Measurements from ENCODE around the gene E2F3. TPM values are rescaled to one million over a fixed set of nuclear protein-coding genes. Genes with fewer than 3 reads are reported as not detected.
A peak's percentile ranks its signal among the peaks of the same experiment; 100 is the strongest.

The E2F3 gene
- total RNA-seq, 1 experiment from 2014 or later = 35.7 TPM

DNA sequence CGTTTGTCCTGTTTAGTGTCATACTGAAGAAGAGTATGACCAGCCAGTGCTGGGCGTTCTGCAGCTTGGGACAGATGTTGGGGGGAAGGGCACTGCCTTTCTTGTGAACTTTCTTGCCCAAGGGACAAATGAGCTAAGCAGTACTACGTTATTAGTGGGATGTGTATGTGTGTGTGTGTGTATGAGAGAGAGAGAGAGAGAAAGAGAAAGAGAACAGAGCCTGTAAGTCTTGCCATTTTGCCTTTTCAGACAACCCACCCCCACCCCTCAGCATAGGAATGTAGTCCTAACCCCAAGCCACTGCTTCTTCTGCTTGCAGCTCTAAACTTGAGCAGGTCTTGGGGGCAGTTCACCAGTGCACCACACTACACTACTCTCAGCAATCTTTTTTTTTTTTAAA is 45.5 kb downstream of the E2F3 start:
- H3K79me2 ChIP-seq (ENCODE audit: insufficient read depth, low read length) = peaks cover 40% of the 10 kb centered on the region; the same call in 1 of the 2 replicates
- H2BK120ac ChIP-seq (ENCODE audit: low read depth, low read length, poor library complexity, severe bottlenecking) = no peak overlapping the region
- no peak overlapping the region for H3K56ac ChIP-seq (ENCODE audit: insufficient read length, low read depth, low read length)
- no peak overlapping the region for H3K4ac ChIP-seq (ENCODE audit: low read depth, low read length)
- H3K36me3 Mint-ChIP-seq (ENCODE audit: insufficient read depth in 1 of 3, low read depth in 3 of 3) = peaks cover 12 to 16% (median 14%) of the 10 kb centered on the region in 3 experiments
- H3K27me3 Mint-ChIP-seq (ENCODE audit: low read depth) = no peaks in the 10 kb centered on the region
- peaks cover 4% of the 10 kb centered on the region; the same call in 1 of the 2 replicates for H3K4me1 ChIP-seq (ENCODE audit: insufficient read depth, low read length)
- H3K18ac ChIP-seq (ENCODE audit: insufficient read length, low read depth, low read length) = no peak overlapping the region
- no peak overlapping the region for H2BK20ac ChIP-seq (ENCODE audit: low read depth, low read length, poor library complexity, severe bottlenecking)
- H4K5ac ChIP-seq (ENCODE audit: insufficient read length, low read depth, low read length) = no peak overlapping the region
- TF ChIP-seq CTCF (conservative IDR thresholded peaks at IDR 0.05) = no peak
- H3K27ac Mint-ChIP-seq = peak overlapping the region; percentile 59 to 93 (median 86); a peak in 6 of 7 replicates
- H4K91ac ChIP-seq (ENCODE audit: insufficient read length, low read depth, low read length) = no peak overlapping the region
- no peak for DNase-seq
- H3K4me3 Mint-ChIP-seq = no peak overlapping the region
- H3K4me1 Mint-ChIP-seq = peaks cover 29 to 45% of the 10 kb centered on the region in 2 experiments
- no peaks in the 10 kb centered on the region for H3K27me3 ChIP-seq (ENCODE audit: insufficient read depth, low read length)
- H3K27ac ChIP-seq (ENCODE audit: insufficient read length, low read depth, low read length) = no peak overlapping the region
- no peak overlapping the region for H2AK5ac ChIP-seq (ENCODE audit: insufficient read length, low read length)
- H3K23ac ChIP-seq (ENCODE audit: insufficient read length, low read depth, low read length) = no peak overlapping the region
- H3K4me2 ChIP-seq (ENCODE audit: insufficient read depth, insufficient read length, low read length) = no peak overlapping the region
- H2BK12ac ChIP-seq (ENCODE audit: insufficient read length, low read depth, low read length) = no peak overlapping the region
- no peaks in the 10 kb centered on the region; a peak in 2 of 5 replicates for H3K9me3 Mint-ChIP-seq
- H4K20me1 ChIP-seq (ENCODE audit: control insufficient read depth, insufficient read depth, insufficient read length) = no peaks in the 10 kb centered on the region
- no peak overlapping the region for H2BK15ac ChIP-seq (ENCODE audit: low read depth, low read length)
- no peaks in the 10 kb centered on the region for H3K9me3 ChIP-seq (ENCODE audit: control insufficient read depth, low read depth, low read length)
- no peak overlapping the region for H3K9ac ChIP-seq (ENCODE audit: extremely low read depth, insufficient read length, low read length)
- no peak overlapping the region for H2AFZ ChIP-seq (ENCODE audit: low read length)
- WGBS (ENCODE audit: extremely low coverage, insufficient read length, low lambda C conversion rate) = no CpG with 5 or more reads among the region's 3 CpGs
- peaks cover 5% of the 10 kb centered on the region for H3K79me1 ChIP-seq (ENCODE audit: insufficient read depth, low read depth, low read length, poor library complexity, severe bottlenecking)
- no peak overlapping the region for H3T11ph ChIP-seq (ENCODE audit: low read length)
- H3K14ac ChIP-seq (ENCODE audit: insufficient read depth, low read length) = no peak overlapping the region
- H3K23me2 ChIP-seq (ENCODE audit: insufficient read length, low read depth, low read length, poor library complexity, severe bottlenecking) = no peaks in the 10 kb centered on the region
- no peak overlapping the region for H2BK5ac ChIP-seq (ENCODE audit: insufficient read length, low read length)
- H4K8ac ChIP-seq (replicated peaks; ENCODE audit: insufficient read length, low read depth, low read length) = no peak overlapping the region

Data from H9 (cell line).